ENCODE data around the gene OBSCN.

- TF ChIP-seq CTCF (conservative IDR thresholded peaks at IDR 0.05; ENCODE audit: low read length) = no peak
- TF ChIP-seq EZH2phosphoT487 (IDR thresholded peaks at IDR 0.05; ENCODE audit: borderline replicate concordance) = no peak
These were observed 2.9 kb upstream of the OBSCN start for GRCh38 chr1:228204958-228205357.
